Brain microvascular endothelial cell (primary cell): ENCODE results near the gene POP4.

Source experiments
- DNase-seq: peaks from one replicate; pipeline ENCODE4 v3.0.0-alpha.2; 2020
- H3K27ac ChIP-seq: fragments of 250-450 bp; sonication (Bioruptor Pico); 2 replicates; pipeline ENCODE4 v1.5.1; 2020; ENCODE audit warnings: mild to moderate bottlenecking, moderate library complexity
- H3K27me3 ChIP-seq: fragments of 250-450 bp; sonication (Bioruptor Pico); replicated peaks from 2 replicates; pipeline ENCODE4 v1.5.1; 2020; ENCODE audit warnings: mild to moderate bottlenecking
- H3K36me3 ChIP-seq: fragments of 250-450 bp; sonication (Bioruptor Pico); replicated peaks from 2 replicates; pipeline ENCODE4 v1.5.1; 2020; ENCODE audit warnings: mild to moderate bottlenecking
- H3K4me3 ChIP-seq: 2 replicates; pipeline ENCODE4 v1.5.1; 2011; ENCODE audit warnings: low read depth, mild to moderate bottlenecking, control low read depth, low read length, moderate library complexity
- CTCF ChIP-seq: IDR thresholded peaks from 2 replicates; pipeline ENCODE4 v1.5.1; 2011; ENCODE audit warnings: low read depth, mild to moderate bottlenecking, moderate library complexity, low read length, control low read depth, inconsistent platforms; ENCODE audit errors: missing control alignments
- in situ Hi-C: cut with HindIII; loops from 2 replicates; pipeline ENCODE4 v1.10.0; 2017; ENCODE audit warnings: low sequenced_read_pairs, low pct_ligation_motif_present

The POP4 gene

GRCh38 chr19:29562299-29563297 is 43.5 kb upstream of the POP4 start:
- DNase-seq = no peak
- no peak for TF ChIP-seq CTCF
- no peaks in the 10 kb centered on the region for H3K36me3 ChIP-seq
- no peak overlapping the region for H3K27ac ChIP-seq
- H3K27me3 ChIP-seq = no peaks in the 10 kb centered on the region
- H3K4me3 ChIP-seq = no peak overlapping the region
- in situ Hi-C loops = no loop called here

- Histone ChIP-seq H3K27ac (no peak overlapping the region), H3K36me3 (no peaks in the 10 kb centered on the region), H3K4me3 (no peak overlapping the region), H3K27me3 (no peaks in the 10 kb centered on the region)
- no peak for TF ChIP-seq CTCF
- DNase-seq = no peak
- in situ Hi-C loops = no loop called here
Observed at GRCh38 chr19:29563486-29564101, 42.5 kb upstream of the POP4 start.

- TF ChIP-seq CTCF = no peak
- no peaks in the 10 kb centered on the region for H3K27me3 ChIP-seq
- in situ Hi-C loops = no loop called here
- no peak overlapping the region for H3K4me3 ChIP-seq
- no peak overlapping the region for H3K27ac ChIP-seq
- H3K36me3 ChIP-seq = no peaks in the 10 kb centered on the region
- DNase-seq = no peak
Observed at GRCh38 chr19:29564574-29565005, 41.5 kb upstream of the POP4 start.

GRCh38 chr19:29565171-29565570 is 40.9 kb upstream of the POP4 start:
- DNase-seq = no peak
- Histone ChIP-seq H3K27me3 (no peaks in the 10 kb centered on the region), H3K4me3 (no peak overlapping the region), H3K27ac (no peak overlapping the region), H3K36me3 (no peaks in the 10 kb centered on the region)
- no peak for TF ChIP-seq CTCF
- in situ Hi-C loops = no loop called here

GRCh38 chr19:29566496-29567054 is 39.5 kb upstream of the POP4 start:
- Histone ChIP-seq H3K4me3 (no peak overlapping the region), H3K36me3 (no peaks in the 10 kb centered on the region), H3K27ac (no peak overlapping the region), H3K27me3 (no peaks in the 10 kb centered on the region)
- in situ Hi-C loops = no loop called here
- no peak for TF ChIP-seq CTCF
- no peak for DNase-seq
